H9 (cell line): ENCODE data around the gene CADPS2. TPM values are rescaled to one million over a fixed set of nuclear protein-coding genes. Genes with fewer than 3 reads are reported as not detected.

ENCODE experiments used
- DNase-seq: peaks from one replicate; pipeline ENCODE4 v3.0.0-alpha.2; 2017
- H2AFZ ChIP-seq: one replicate; pipeline ENCODE4 v1.6.1; 2013; ENCODE audit warnings: mild to moderate bottlenecking, low read length, control low read depth, moderate library complexity
- H2AK5ac ChIP-seq: 2 replicates; pipeline ENCODE4 v1.6.1; 2013; ENCODE audit warnings: low read length, control low read depth, mixed read lengths; ENCODE audit not compliant: insufficient read length
- H2BK120ac ChIP-seq: one replicate; pipeline ENCODE4 v1.6.1; 2013; ENCODE audit warnings: low read depth, mild to moderate bottlenecking, low read length, control low read depth, inconsistent platforms; ENCODE audit not compliant: poor library complexity, severe bottlenecking
- H2BK12ac ChIP-seq: 2 replicates; pipeline ENCODE4 v1.6.1; 2013; ENCODE audit warnings: low read length, control low read depth, mixed read lengths, low read depth; ENCODE audit not compliant: insufficient read length
- H2BK15ac ChIP-seq: 2 replicates; pipeline ENCODE4 v1.6.1; 2013; ENCODE audit warnings: low read depth, low read length, control low read depth
- H2BK20ac ChIP-seq: one replicate; pipeline ENCODE4 v1.6.1; 2013; ENCODE audit warnings: low read depth, mild to moderate bottlenecking, low read length, control low read depth, inconsistent platforms; ENCODE audit not compliant: poor library complexity, severe bottlenecking
- H2BK5ac ChIP-seq: 2 replicates; pipeline ENCODE4 v1.6.1; 2013; ENCODE audit warnings: low read length, control low read depth, mixed read lengths; ENCODE audit not compliant: insufficient read length
- H3K14ac ChIP-seq: 2 replicates; pipeline ENCODE4 v1.6.1; 2013; ENCODE audit warnings: low read length, control low read depth; ENCODE audit not compliant: insufficient read depth
- H3K18ac ChIP-seq: 2 replicates; pipeline ENCODE4 v1.6.1; 2013; ENCODE audit warnings: low read depth, mild to moderate bottlenecking, mixed read lengths, low read length, control low read depth; ENCODE audit not compliant: insufficient read length
- H3K23ac ChIP-seq: 2 replicates; pipeline ENCODE4 v1.6.1; 2013; ENCODE audit warnings: low read length, control low read depth, mixed read lengths, low read depth; ENCODE audit not compliant: insufficient read length
- H3K23me2 ChIP-seq: 2 replicates; pipeline ENCODE4 v1.6.1; 2013; ENCODE audit warnings: low read depth, mild to moderate bottlenecking, mixed read lengths, low read length, control low read depth; ENCODE audit not compliant: insufficient read length, poor library complexity, severe bottlenecking
- H3K27ac ChIP-seq: 2 replicates; pipeline ENCODE4 v1.5.1; 2013; ENCODE audit warnings: low read length, control low read depth, mixed read lengths, low read depth; ENCODE audit not compliant: insufficient read length
- H3K27me3 ChIP-seq: 2 replicates; pipeline ENCODE4 v1.6.1; 2013; ENCODE audit warnings: low read length, control low read depth, inconsistent platforms; ENCODE audit not compliant: insufficient read depth
- H3K4ac ChIP-seq: 2 replicates; pipeline ENCODE4 v1.6.1; 2013; ENCODE audit warnings: low read depth, mild to moderate bottlenecking, control low read depth, inconsistent platforms, low read length, moderate library complexity
- H3K4me1 ChIP-seq: 2 replicates; pipeline ENCODE4 v1.6.1; 2013; ENCODE audit warnings: low read length, control low read depth, inconsistent platforms; ENCODE audit not compliant: insufficient read depth
- H3K4me2 ChIP-seq: 2 replicates; pipeline ENCODE4 v1.6.1; 2013; ENCODE audit warnings: low read length, control low read depth, mixed read lengths; ENCODE audit not compliant: insufficient read length, insufficient read depth
- H3K56ac ChIP-seq: 2 replicates; pipeline ENCODE4 v1.6.1; 2013; ENCODE audit warnings: low read depth, mild to moderate bottlenecking, mixed read lengths, low read length, control low read depth; ENCODE audit not compliant: insufficient read length
- H3K79me1 ChIP-seq: 2 replicates; pipeline ENCODE4 v1.6.1; 2013; ENCODE audit warnings: low read depth, mild to moderate bottlenecking, moderate library complexity, low read length, control low read depth, inconsistent platforms; ENCODE audit not compliant: insufficient read depth, poor library complexity, severe bottlenecking
- H3K79me2 ChIP-seq: 2 replicates; pipeline ENCODE4 v1.6.1; 2013; ENCODE audit warnings: low read length, control low read depth, inconsistent platforms; ENCODE audit not compliant: insufficient read depth
- H3K9ac ChIP-seq: 2 replicates; pipeline ENCODE4 v1.6.1; 2013; ENCODE audit warnings: low read length, control low read depth, mixed read lengths; ENCODE audit not compliant: insufficient read length; ENCODE audit errors: extremely low read depth
- H3K9me3 ChIP-seq: one replicate; pipeline ENCODE4 v1.6.1; 2013; ENCODE audit warnings: low read depth, low read length, inconsistent platforms; ENCODE audit not compliant: control insufficient read depth
- H3T11ph ChIP-seq: one replicate; pipeline ENCODE4 v1.6.1; 2013; ENCODE audit warnings: mild to moderate bottlenecking, low read length, control low read depth, inconsistent platforms
- H4K20me1 ChIP-seq: one replicate; pipeline ENCODE4 v1.6.1; 2013; ENCODE audit not compliant: control insufficient read depth, insufficient read length, insufficient read depth
- H4K5ac ChIP-seq: 2 replicates; pipeline ENCODE4 v1.6.1; 2013; ENCODE audit warnings: low read depth, mild to moderate bottlenecking, mixed read lengths, low read length, control low read depth; ENCODE audit not compliant: insufficient read length
- H4K8ac ChIP-seq: replicated peaks from 2 replicates; pipeline ENCODE4 v1.6.1; 2013; ENCODE audit warnings: low read length, control low read depth, mixed read lengths, low read depth; ENCODE audit not compliant: insufficient read length
- H4K91ac ChIP-seq: 2 replicates; pipeline ENCODE4 v1.6.1; 2013; ENCODE audit warnings: low read depth, mild to moderate bottlenecking, moderate library complexity, mixed read lengths, low read length, control low read depth; ENCODE audit not compliant: insufficient read length
- H3K27ac Mint-ChIP-seq, 3 experiments: 2 replicates in 2 of 3; 3 replicates in 1 of 3; pipeline ENCODE4 v1.8.0; 2020 to 2021; ENCODE audit warnings: mixed read lengths in 3 of 3, mild to moderate bottlenecking in 1 of 3, moderate library complexity in 1 of 3
- H3K27me3 Mint-ChIP-seq: 2 replicates; pipeline ENCODE4 v1.8.0; 2021; ENCODE audit warnings: low read depth, mild to moderate bottlenecking, moderate library complexity, mixed read lengths
- H3K36me3 Mint-ChIP-seq, 3 experiments: 2 replicates in 2 of 3; 3 replicates in 1 of 3; pipeline ENCODE4 v1.8.0; 2020 to 2021; ENCODE audit warnings: low read depth in 3 of 3, mixed read lengths in 3 of 3; ENCODE audit not compliant: insufficient read depth in 1 of 3
- H3K4me1 Mint-ChIP-seq, 2 experiments: 2 replicates each; pipeline ENCODE4 v1.8.0; 2020; ENCODE audit warnings: mixed read lengths in 2 of 2
- H3K4me3 Mint-ChIP-seq, 2 experiments: 2 replicates in 1 of 2; 3 replicates in 1 of 2; pipeline ENCODE4 v1.8.0; 2020 to 2021; ENCODE audit warnings: mild to moderate bottlenecking in 2 of 2, mixed read lengths in 2 of 2, moderate library complexity in 1 of 2
- H3K9me3 Mint-ChIP-seq, 2 experiments: 2 replicates in 1 of 2; 3 replicates in 1 of 2; pipeline ENCODE4 v1.8.0; 2020; ENCODE audit warnings: mild to moderate bottlenecking in 2 of 2, mixed read lengths in 2 of 2, moderate library complexity in 1 of 2
- WGBS: extraction: QIAGEN DNeasy Blood & Tissue Kit; methylation state at CpG from one replicate; pipeline ENCODE4 v1.1.7; 2013; ENCODE audit warnings: missing lambda C conversion rate, low lambda C conversion rate, mixed read lengths; ENCODE audit not compliant: insufficient read length; ENCODE audit errors: extremely low coverage; 5-methylcytosine and 5-hydroxymethylcytosine counted together
- total RNA-seq: library from RNA; stranded (reverse); gene quantifications from 2 replicates; pipeline ENCODE4 v1.2.1, GENCODE V29; 2021
- TF ChIP-seq, protein P1 (sequence below): fragments of 200-600 bp; sonication (generic); conservative IDR thresholded peaks from 3 replicates; pipeline ENCODE4 v1.8.0; 2021; ENCODE audit warnings: antibody characterized with exemption, mild to moderate bottlenecking

The CADPS2 gene
- total RNA-seq, 1 experiment from 2014 or later = 7.1 TPM

DNA sequence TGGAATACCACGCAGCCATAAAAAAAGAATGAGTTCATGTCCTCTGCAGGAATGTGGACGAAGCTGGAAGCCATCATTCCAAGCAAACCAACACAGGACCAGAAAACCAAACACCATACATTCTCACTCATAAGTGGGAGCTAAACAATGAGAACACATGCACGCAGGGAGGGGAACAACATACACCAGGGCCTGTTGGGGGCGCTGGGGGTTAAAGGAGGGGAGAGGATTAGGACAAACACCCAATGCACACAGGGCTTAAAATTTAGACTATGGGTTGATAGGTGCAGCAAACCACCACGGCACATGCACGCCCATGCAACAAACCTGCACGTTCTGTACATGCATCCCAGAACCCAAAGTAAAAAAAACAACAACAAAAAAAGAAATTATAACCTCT is 210.6 kb downstream of the CADPS2 start:
- Histone ChIP-seq H2AFZ (no peak overlapping the region), H3K4me1 (peaks cover 25% of the 10 kb centered on the region; the same call in 1 of the 2 replicates), H3K23me2 (no peaks in the 10 kb centered on the region), H3T11ph (no peak overlapping the region), H3K27me3 (no peaks in the 10 kb centered on the region), H3K9me3 (no peaks in the 10 kb centered on the region), H3K79me2 (0 out of 2 replicates have a peak, but pooled peaks cover 2% of the 10 kb centered on the region), H3K14ac (no peak overlapping the region), H4K8ac (no peak overlapping the region), H3K18ac (no peak overlapping the region), H4K91ac (no peak overlapping the region), H2BK120ac (no peak overlapping the region), H3K23ac (no peak overlapping the region), H2BK12ac (no peak overlapping the region), H2BK5ac (no peak overlapping the region), H3K4ac (no peak overlapping the region), H3K56ac (no peak overlapping the region), H3K79me1 (no peaks in the 10 kb centered on the region), H2AK5ac (no peak overlapping the region), H2BK20ac (no peak overlapping the region), H3K4me2 (no peak overlapping the region), H3K9ac (no peak overlapping the region), H2BK15ac (no peak overlapping the region), H4K5ac (no peak overlapping the region), H4K20me1 (no peaks in the 10 kb centered on the region), H3K27ac (no peak overlapping the region)
- Mint-ChIP-seq H3K36me3 (peaks cover 7 to 9% (median 9%) of the 10 kb centered on the region in 3 experiments; a peak in 6 of 7 replicates), H3K4me1 (peaks cover 61 to 63% of the 10 kb centered on the region in 2 experiments), H3K27ac (peak overlapping the region in 1 of 3 experiments; percentile 40; a peak in 1 of 7 replicates), H3K27me3 (no peaks in the 10 kb centered on the region; the same call in 1 of the 2 replicates), H3K9me3 (peaks cover 7 to 11% of the 10 kb centered on the region in 2 experiments), H3K4me3 (no peak overlapping the region)
- no CpG with 5 or more reads among the region's 7 CpGs for WGBS
- no peak for DNase-seq
- TF ChIP-seq, protein P1, sequence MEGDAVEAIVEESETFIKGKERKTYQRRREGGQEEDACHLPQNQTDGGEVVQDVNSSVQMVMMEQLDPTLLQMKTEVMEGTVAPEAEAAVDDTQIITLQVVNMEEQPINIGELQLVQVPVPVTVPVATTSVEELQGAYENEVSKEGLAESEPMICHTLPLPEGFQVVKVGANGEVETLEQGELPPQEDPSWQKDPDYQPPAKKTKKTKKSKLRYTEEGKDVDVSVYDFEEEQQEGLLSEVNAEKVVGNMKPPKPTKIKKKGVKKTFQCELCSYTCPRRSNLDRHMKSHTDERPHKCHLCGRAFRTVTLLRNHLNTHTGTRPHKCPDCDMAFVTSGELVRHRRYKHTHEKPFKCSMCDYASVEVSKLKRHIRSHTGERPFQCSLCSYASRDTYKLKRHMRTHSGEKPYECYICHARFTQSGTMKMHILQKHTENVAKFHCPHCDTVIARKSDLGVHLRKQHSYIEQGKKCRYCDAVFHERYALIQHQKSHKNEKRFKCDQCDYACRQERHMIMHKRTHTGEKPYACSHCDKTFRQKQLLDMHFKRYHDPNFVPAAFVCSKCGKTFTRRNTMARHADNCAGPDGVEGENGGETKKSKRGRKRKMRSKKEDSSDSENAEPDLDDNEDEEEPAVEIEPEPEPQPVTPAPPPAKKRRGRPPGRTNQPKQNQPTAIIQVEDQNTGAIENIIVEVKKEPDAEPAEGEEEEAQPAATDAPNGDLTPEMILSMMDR = peak; percentile 50
